AG04449 (cell line): ENCODE measurements around the gene IFNA21.
"Not testable (repeated sequence)": the region's sequence is repeated elsewhere in the genome, so short reads cannot be mapped to it uniquely, and the experiment has no call there.

ENCODE experiments used
- CTCF ChIA-PET: fragments of 350-600 bp; formaldehyde crosslinking; extraction: SDS; loops from one replicate; lab custom pipeline; 2021; ENCODE audit warnings: antibody characterized with exemption; lab: Yijun Ruan, JAX
- POLR2A ChIA-PET: fragments of 400-600, 350-600 bp; formaldehyde crosslinking; extraction: SDS; loops from one replicate; lab custom pipeline; 2020; ENCODE audit warnings: antibody characterized with exemption, inconsistent platforms; lab: Yijun Ruan, JAX
- DNase-seq: peaks from one replicate; pipeline ENCODE4 v3.0.0-alpha.2; 2010; ENCODE audit warnings: low read depth, low spot score
- H3K4me3 ChIP-seq: 2 replicates; pipeline ENCODE4 v1.5.1; 2011; ENCODE audit warnings: low read depth, mild to moderate bottlenecking, control low read depth, low read length
- TF ChIP-seq, protein P1 (sequence below): IDR thresholded peaks from one replicate; pipeline ENCODE4 v1.5.1; 2011; ENCODE audit warnings: mild to moderate bottlenecking, moderate library complexity, low read length, control low read depth, inconsistent platforms; ENCODE audit not compliant: insufficient read depth; ENCODE audit errors: missing control alignments

Gene IFNA21

DNA sequence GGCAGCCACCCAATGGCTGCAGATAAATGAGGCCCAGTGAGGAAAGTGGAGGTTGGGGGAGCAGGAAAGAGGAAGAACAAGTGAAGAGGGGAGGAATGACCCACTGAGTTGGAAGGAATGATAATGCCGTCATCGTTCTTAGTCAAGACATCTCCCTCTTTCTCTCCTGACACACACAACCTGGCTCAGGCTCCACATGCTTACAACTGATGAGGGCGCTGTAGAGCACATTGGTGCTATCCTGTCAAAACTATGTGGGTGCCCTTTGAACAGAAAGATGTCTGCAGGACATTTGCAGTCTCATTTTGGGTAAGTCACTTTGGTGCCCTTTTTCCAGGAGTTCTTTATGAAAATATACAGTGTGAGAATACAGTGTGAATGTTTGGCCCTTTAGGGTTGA lies 30.7 kb downstream of the IFNA21 start:
- no peak for DNase-seq
- H3K4me3 ChIP-seq = no peak overlapping the region
- TF ChIP-seq, protein P1, sequence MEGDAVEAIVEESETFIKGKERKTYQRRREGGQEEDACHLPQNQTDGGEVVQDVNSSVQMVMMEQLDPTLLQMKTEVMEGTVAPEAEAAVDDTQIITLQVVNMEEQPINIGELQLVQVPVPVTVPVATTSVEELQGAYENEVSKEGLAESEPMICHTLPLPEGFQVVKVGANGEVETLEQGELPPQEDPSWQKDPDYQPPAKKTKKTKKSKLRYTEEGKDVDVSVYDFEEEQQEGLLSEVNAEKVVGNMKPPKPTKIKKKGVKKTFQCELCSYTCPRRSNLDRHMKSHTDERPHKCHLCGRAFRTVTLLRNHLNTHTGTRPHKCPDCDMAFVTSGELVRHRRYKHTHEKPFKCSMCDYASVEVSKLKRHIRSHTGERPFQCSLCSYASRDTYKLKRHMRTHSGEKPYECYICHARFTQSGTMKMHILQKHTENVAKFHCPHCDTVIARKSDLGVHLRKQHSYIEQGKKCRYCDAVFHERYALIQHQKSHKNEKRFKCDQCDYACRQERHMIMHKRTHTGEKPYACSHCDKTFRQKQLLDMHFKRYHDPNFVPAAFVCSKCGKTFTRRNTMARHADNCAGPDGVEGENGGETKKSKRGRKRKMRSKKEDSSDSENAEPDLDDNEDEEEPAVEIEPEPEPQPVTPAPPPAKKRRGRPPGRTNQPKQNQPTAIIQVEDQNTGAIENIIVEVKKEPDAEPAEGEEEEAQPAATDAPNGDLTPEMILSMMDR = no peak
- ChIA-PET CTCF (no interaction called here), POLR2A (interaction anchor here (0.6 kb wide), 1 partner anchor 1684 kb away, joined by 3 read pairs; no protein-coding TSS in a partner anchor)

DNA sequence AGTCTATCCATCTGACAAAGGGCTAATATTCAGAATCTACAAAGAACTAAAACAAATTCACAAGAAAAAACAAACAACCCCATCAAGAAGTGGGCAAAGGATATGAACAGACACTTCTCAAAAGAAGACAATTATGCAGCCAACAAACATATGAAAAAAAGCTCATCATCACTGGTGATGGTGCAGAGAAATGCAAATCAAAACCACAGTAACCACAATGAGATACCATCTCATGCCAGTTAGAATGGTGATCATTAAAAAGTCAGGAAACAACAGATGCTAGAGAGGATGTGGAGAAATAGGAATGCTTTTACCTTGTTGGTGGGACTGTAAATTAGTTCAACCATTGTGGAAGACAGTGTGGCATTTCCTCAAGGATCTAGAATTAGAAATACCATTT lies 38.3 kb downstream of the IFNA21 start:
- POLR2A ChIA-PET, H3K4me3 ChIP-seq, CTCF ChIA-PET, DNase-seq: not testable (repeated sequence)

DNA sequence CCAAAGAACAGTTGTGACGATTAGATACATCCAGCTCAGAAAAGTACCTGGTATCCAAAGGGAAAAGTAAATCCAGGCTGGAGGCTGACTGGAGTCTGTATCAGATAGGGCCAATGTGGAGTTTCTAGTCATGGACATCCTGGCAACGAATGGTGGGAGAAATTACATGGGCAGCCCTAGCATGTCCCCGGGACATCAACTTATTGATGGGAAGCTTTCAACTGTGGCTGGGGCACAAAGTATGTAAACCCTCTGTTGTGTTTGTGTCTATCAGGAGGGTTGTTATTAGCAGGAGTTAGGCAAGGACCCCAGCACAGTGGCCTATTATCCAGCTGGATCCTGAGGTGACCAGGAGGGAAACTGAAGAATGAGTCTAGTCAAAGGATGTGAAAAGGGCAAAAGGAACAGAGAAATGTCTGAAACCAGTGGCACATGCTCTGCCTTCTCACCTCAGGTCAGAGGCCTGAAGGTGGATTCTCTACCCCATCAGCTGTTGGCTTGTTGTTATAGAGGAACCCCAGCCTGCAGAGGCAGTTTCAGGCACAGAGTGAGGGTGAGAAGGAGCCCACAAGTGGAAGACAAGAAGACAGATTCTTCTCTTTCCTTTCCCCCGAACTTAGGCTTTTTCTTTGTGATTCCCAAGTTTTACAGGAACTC lies 44.7 kb downstream of the IFNA21 start:
- ChIA-PET POLR2A (no interaction called here), CTCF (interaction anchor here (1.3 kb wide), 1 partner anchor 12 kb away, joined by 3 read pairs; no protein-coding TSS in a partner anchor)
- DNase-seq = no peak
- TF ChIP-seq, protein P1 = no peak
- H3K4me3 ChIP-seq = no peak overlapping the region

DNA sequence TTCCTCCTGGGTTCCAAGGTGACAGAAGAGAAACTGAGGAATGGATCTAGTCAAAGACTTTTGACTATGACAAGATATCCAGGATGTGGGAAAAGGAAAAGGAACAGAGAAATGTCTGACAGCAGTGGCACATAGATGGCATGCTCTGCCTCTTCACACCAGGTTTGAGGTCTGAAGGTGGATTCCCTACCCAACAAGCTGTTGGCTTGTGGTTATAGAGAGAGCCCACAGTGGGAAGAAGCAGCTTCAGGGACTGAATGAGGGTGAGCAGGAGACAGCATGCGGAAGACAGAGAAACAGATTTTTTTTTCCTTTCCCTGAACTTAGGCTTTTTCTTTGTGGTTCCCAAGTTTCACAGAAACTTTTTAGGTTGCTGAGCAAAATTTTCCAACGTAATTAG lies 45.4 kb downstream of the IFNA21 start:
- CTCF ChIA-PET = no interaction called here
- H3K4me3 ChIP-seq = no peak overlapping the region
- DNase-seq = no peak
- TF ChIP-seq, protein P1 = no peak
- POLR2A ChIA-PET = no interaction called here

DNA sequence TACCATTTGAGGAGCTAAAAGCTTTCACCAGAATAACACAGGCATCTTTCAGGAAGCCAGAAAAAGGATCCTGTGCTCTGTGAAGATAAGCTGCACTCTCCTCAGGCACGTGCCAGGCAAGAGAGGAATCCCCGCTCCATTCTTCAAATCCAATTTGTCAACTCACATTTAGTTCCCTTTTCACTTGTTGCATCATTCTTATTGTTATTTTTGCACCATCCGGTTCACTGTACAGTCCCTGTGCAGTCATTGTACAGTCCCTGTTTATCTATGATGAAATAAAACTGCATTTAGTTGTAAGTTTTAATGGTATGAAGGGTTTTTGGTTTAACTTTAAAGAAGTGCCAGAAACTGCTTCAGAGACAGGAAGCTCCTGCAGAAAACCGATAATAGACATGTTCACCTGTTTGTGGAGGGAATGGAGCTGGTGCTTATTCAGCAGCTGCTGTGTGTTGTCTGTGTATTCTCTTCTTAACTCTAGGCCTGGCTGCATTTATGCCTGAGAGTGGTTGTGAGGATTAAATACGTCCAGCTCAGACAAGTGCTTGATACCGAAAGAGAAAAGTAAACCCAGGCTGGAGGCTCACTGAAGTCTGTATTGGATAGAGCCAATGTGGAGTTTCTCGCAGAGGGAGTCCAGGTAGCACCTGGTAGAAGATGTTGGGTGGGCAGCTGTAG lies 47.2 kb downstream of the IFNA21 start:
- no peak for DNase-seq
- ChIA-PET POLR2A (no interaction called here), CTCF (interaction anchor here (1.1 to 1.2 kb wide), 2 partner anchors 9 to 494 kb away, joined by 3 to 6 read pairs; no protein-coding TSS in a partner anchor)
- no peak overlapping the region for H3K4me3 ChIP-seq
- TF ChIP-seq, protein P1 = no peak
